HT-29 (cell line): ENCODE results near the gene LIN9. TPM values are rescaled to one million over a fixed set of nuclear protein-coding genes. Genes with fewer than 3 reads are reported as not detected.
A peak's percentile ranks its signal among the peaks of the same experiment; 100 is the strongest.
"Not testable (repeated sequence)": the region's sequence is repeated elsewhere in the genome, so short reads cannot be mapped to it uniquely, and the experiment has no call there.

Experiments
- DNase-seq: peaks from one replicate; pipeline ENCODE4 v3.0.0-alpha.2; 2015; ENCODE audit warnings: low spot score
- total RNA-seq: library from RNA; depleted of rRNA; stranded (reverse); fragments of >200 nt; shearing (Covaris generic); gene quantifications from 2 replicates; pipeline ENCODE4 v1.2.3, GENCODE V29; 2014; rRNA removed

LIN9 gene, protein sequence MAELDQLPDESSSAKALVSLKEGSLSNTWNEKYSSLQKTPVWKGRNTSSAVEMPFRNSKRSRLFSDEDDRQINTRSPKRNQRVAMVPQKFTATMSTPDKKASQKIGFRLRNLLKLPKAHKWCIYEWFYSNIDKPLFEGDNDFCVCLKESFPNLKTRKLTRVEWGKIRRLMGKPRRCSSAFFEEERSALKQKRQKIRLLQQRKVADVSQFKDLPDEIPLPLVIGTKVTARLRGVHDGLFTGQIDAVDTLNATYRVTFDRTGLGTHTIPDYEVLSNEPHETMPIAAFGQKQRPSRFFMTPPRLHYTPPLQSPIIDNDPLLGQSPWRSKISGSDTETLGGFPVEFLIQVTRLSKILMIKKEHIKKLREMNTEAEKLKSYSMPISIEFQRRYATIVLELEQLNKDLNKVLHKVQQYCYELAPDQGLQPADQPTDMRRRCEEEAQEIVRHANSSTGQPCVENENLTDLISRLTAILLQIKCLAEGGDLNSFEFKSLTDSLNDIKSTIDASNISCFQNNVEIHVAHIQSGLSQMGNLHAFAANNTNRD
- 5.5 and 7.5 TPM in 2 replicates for total RNA-seq

DNA sequence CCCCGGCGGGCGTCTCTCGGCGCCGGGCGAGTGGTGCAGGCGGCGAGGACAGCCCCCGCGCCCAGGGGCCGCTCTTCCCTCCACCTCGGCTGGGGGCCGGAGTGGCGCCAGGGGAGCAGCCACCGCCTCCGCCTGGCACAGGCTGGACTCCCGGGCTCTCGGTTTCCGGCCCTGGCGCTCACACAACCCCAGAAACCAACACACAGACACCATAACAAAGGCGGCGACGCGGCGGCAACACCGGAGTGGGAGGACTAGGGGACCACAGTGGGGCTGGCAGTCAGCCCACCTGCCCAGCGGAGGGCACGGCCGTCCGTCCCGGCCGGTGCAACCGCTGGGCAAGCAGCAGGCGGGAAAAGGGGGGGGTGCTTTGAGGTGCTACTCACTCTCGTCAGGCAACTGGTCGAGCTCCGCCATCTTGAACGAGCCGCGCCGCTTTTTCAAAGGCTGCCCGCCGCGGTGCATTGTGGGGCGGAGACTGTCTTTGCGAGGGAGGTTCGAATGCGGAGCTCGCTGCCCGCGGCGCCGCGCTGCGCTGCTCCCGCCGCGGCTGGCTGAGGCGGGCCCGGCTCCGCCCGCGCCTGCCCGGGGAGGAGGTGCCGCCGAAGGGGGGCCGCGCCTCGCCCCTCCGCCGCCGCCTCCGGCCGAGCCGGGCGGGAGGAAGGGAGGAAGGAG, at the start of gene LIN9:
LIN9 (minus strand) TSS at position 442 of the 675 bp plus-strand sequence; CDS start at position 417, 25 bp downstream.
- DNase-seq, result peak; percentile 94

DNA sequence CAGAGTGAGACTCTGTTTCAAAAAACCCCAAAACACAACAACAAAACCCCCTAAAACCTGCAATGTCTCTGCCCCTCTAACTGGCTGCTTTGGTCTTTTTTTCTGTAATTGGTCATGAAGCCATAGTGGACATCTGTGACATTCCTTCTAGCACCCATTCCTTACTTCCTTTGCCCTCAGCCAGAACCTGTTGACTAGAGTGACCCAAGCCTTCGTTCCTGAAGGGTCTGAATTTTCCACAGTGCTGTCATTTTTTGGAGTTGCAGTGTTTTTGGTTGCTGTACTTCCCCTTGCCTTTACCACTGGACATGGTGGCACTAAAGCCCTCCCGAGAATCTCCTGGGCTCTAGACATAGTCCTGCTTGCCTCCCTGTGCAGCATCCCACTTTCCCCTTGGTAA, 48.5 kb upstream of the LIN9 start:
- DNase-seq, result no peak

DNA sequence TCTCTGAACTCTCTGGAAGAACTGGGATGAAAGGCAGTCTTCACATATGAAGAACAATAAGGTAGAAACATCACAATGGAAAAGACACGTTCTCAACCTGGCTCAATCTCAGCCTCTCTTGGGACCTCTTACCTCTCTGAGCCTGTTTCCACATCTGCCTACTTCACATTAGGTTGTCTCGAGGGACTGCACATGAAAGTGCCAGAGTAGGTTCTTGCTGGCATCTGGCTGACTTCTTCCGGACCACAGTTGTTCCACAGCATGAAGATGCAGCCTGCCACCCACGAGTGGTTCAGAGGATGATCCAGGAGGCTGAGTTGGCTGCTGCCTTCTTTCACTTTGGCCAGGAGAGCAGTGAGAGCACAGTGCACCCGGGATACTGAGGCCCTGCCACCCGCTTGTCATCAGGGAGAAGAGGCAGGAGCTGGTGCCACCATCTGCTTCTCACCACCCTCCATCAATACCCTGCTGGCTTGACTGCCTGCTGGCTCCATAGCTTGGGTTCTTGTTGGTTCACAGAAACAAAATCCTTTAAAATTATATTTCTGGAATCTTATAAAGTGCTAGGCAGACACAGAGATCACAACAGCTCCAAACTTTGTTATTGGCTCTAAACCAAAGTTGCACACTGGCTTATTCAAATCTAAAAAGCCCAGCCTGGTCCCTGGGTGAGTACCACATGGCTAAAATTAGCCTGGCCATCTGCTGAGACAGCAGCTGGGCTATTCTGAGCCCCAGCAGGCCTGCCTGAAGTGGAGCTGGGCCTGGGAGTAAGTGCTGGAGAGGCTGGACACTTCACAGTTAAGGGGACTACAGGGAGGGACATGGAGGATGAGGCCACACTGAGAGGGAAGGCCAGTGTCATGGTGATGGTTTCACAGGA, 46.9 kb upstream of the LIN9 start:
- DNase-seq, result no peak

DNA sequence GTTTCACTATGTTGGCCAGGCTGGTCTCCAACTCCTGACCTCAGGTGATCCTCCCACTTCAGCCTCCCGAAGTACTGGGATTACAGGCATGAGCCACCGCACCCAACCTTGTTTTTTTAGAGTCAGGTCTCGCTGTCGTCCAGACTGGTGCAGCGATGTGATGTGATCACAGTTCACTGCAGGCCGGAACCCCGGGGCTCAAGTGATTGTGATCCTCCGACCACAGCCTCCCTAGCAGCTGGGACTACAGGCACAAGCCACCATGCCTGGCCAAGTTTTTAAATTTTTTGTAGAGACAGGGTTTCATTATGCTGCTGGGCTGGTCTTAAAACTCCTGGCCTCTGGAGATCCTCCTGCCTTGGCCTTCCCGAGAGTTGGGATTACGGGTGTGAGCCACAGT, 46.1 kb upstream of the LIN9 start:
- DNase-seq, result no peak

DNA sequence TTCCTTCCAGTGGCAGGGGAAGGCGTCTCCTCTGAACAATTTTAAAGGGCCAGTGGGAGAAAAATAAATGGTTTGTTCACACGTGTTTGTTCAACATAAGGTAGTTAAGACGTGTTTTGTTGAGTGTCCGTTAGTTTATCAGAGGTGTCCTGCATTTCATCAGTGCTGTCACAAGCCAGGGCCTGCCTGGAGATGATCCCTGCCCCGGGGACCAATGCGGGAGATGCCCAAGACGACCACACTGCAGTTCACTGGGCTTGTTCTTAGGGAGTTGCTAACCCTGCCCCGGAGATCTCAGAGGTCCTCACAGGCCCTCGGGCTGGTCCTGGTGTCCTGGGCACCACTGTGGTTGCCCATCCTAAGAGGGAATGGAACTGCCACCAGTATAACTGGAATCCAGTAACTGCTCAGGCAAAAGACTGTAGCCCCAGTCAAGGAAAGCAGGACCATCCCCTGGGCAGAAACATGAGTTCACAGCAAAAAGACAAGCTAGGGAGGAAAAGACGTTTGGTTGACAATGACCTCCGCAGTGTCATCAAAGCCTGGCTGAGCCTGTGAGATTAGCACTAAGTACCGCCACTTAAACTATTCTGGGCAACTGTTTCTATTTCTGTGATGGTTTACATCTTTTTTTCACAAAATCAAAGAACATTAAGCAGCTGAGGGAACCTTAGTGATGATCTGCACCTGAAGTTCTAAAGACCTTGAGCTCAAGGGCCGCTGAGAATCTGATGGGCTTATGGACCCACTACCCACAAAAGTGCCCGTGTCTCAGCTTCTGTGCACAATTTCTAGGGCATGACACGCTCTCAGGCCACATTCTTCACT, 44.9 kb upstream of the LIN9 start:
- no peak for DNase-seq

DNA sequence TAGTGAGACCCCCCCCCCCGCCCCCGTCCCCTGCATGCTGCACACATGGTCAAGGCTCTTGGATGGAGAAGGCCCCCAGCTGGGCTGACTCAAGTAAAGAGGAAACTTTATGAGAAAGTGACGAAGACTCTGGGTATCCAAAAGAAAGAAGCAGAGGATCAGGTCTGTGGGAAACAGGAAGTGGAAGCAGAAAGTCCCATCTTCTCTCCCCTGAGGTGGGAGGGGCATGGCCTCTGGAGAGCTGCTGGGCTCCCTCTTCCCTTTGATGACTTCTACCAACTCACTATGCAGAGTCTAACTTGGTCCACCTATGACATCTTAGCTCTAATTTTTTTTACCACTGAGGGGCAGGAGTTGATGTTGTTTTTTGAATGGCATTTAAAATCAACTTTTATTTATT, 42.7 kb upstream of the LIN9 start:
- no peak for DNase-seq

DNA sequence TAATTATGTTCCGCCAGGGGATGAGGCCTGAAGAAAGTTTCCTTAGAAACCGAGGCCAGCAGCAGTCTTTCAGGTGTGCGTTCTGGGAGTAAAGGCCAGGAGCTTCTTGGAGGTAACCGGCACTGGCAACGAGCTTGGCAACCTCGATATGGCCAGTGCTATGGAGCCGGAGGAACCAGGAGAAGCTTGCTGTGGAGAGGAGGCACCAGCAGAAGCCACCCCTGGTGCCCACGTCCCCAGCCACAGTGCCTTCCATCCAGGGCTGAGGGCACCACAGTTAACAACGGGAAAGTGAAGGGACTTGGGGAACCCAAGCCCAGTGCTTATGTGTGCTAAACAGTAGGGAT, 41.5 kb upstream of the LIN9 start:
- DNase-seq, result no peak

DNA sequence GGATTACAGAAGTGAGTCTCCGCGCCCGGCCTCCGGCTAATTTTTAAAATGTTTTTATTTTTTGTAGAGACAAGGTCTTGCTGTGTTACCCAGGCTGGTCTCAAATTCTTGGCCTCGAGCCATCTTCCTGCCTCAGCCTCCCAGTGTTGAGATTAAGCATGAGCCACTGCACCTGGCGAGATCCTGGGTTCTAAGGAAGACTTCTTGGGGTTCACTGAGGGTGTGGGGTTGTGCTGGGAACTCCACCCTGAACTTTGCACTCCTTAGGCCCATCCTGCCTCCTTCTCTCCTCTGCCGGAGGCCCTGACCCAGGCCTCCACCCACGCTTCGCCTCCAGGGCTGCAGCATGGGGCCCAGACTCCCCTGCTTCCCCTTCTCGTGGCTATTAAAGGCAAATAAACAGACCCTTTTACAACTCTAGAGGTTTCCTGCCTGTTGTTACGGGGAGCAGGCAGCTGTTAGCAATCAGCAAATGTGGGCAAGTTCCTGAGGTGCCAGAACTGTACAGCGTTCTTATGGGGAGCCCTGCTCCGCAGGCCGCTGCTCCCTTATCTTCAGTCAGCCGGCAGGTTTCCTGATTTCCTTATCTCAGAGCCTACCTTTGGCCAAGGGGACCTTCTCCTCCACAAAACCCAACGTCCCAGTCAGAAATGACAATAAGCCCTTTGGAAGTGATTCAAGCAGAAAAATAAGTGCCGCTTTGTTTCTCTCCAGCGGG, 41.0 kb upstream of the LIN9 start:
- no peak for DNase-seq

DNA sequence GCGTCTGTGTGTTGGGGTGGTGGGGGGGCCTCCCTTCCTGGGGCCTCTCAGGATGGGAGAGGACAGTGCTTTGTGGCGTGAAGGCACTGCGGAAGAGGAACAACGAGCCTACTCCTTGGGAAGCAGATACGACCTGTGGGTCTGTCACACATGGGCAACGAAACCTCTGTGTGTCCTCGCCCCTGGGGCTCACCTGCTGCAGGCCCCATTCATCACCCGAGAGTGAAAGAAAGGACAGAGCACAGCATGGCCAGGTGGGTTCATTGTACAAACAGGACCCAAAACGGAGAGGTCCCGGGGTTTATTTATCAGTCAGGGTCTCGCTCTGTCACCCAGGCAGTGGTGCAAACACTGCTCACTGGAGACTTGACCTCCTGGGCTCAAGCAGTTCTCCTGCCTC, 40.1 kb upstream of the LIN9 start:
- DNase-seq, result no peak

DNA sequence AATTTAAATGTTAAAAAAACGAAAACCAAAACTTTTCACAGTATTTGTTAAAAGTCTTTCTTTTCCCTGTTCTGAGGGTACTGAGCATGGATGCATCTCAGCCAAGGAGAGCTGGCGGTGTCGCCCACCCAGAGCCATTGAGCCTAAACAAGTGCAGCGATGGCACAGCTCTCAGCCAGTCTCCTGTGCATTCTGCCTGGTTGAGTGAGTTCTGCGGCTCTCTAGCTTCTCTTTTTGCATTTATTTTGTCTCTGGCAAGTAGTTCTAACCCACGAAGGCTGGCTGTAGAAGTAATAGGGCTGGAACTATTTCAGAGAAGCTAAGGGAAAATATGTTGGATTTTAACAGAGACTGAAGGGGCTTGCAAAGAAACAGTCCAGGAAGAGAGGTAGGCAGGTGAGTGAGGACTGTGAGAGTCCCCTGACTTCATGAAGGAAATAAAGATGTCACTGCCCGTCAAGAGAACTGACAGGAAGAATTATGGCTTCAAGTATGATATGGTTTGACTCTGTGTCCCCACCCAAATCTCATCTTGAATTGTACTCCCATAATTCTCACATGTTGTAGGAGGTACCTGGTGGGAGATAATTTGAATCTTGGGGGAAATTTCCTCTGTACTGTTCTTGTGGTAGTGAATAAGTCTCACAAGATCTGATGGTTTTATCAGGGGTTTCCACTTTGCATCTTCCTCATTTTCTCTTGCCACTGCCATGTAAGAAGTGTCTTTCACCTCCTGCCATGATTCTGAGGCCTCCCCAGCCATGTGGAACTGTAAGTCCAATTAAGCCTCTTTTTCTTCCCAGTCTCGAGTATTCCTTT, 35.7 kb upstream of the LIN9 start:
- no peak for DNase-seq

DNA sequence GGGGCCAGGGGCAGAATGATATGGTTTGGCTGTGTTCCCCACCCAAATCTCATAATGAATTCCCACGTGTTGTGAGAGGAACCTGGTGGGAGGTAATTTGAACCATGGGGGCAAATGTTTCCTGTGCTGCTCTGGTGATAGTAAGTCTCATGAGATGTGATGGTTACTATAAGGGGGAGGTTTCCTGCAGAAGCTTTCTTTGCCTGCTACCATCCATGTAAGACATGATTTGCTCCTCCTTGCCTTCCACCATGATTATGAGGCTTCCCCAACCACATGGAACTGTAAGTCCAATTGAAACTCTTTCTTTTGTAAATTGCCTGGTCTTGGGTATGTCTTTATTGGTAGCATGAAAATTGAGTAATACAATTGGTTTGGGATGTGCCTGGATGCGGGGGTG, 33.7 kb upstream of the LIN9 start:
- no peak for DNase-seq

DNA sequence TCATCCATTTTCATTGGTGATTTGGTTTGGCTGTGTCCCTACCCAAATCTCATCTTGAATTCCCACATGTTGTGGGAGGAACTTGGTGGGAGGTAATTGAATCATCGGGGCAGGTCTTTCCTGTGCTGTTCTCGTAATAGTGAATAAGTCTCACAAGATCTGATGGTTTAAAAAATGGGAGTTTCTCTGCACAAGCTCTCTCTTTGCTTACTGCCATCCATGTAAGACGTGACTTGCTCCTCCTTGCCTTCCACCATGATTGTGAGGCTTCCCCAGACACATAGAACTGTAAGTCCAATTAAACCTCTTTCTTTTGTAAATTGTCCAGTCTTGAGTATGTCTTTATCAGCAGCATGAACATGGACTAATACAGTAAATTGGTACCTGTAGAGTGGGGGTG, 31.1 kb upstream of the LIN9 start:
- not testable (repeated sequence) for DNase-seq

DNA sequence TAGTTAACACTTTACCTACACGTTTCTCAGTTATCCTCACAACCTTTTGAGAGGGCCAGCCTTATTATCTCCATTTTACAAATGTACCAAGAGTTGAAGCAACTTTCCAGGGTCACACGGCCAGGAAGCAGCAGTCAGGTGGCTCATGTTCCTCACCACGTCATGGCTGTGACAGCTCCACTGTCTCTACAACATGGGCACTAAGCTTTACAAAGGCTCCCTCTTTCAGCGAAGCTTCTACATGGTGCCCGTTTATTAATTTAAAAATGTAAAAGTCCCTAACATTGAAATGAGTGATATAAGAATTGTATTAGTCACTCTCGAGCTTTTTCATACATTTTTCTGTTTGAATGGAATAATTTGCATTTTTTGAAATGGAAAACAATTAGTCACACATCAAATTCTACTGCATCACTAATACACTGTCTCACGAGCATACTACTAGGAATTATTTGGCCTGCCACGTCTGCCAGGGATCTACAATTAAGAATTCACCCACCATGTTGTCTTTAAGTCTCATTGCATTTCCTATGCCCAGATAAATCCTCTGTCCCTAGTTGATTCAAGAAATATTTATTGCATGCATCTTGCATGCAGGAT, 28.4 kb upstream of the LIN9 start:
- DNase-seq, result no peak

DNA sequence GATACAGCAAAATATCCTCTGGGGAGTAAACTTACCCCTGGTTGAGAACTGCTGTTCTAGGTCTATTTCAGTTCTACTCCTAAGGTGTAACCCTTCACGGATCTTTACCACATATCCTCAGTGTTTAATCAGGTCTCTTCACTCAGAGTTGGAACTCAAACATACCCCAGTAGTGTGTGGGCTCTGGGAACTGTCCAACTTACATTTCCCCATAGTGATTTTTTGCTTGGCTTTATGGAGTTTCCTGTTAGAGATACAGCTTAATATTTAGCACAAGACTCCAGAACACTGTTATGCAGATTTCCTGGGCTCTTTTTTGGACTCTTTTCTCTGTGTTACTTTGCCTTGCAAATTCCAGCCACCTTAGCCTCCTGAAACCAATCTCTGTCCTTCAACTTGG, 26.7 kb upstream of the LIN9 start:
- DNase-seq, result no peak

DNA sequence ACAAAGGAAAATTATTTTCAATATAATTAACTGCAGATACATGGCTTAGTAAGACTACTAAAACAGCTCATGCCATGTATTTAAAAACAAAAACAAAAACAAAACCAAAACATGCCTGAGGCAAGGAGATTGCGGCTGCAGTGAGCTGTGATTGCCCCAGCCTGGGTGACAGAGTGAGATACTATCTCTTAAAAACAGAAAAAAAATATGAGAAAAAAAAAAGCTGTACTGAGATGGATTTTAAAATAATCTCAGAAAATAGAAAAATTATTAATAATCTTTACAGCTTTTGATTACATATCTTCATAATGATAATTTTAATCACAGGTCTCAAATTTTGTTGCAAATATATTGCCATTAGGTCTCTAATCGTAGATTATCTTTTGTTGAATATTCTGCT, 24.0 kb upstream of the LIN9 start:
- DNase-seq, result no peak

DNA sequence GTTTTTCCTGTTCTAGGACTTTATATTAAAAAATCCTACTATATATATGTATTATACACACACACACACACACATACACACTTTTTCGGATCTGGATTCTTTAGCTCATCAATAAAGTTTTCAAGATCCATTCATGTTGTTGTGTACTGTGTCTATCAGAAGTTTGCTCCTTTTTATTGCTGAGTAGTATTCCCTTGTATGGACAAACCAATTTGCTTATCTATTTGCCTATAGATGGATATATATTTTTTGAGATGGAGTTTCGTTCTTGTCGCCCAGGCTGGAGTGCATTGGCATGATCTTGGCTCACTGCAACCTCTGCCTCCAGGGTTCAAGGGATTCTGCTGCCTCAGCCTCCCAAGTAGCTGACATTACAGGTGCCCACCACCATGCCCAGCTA, 20.3 kb upstream of the LIN9 start:
- no peak for DNase-seq

DNA sequence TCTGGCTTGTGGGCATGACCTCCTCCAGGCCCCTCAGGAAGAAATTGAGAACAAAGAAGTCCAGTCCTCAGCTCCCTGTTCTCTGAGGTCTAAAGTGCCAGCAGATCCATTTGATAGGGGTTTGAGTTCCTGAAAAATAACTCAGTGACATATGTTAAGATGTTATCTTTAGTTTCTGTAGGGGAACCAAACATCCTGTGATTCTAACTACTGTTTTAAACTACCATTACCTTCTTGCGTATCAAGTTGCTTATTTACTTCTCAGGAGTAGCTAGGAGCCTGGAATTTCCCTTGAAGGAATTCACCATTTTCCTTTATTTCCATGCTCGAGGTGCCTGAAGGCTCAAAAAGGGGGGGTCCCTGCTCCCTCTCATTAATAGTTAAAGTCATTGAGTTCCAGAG, 18.8 kb upstream of the LIN9 start:
- no peak for DNase-seq

DNA sequence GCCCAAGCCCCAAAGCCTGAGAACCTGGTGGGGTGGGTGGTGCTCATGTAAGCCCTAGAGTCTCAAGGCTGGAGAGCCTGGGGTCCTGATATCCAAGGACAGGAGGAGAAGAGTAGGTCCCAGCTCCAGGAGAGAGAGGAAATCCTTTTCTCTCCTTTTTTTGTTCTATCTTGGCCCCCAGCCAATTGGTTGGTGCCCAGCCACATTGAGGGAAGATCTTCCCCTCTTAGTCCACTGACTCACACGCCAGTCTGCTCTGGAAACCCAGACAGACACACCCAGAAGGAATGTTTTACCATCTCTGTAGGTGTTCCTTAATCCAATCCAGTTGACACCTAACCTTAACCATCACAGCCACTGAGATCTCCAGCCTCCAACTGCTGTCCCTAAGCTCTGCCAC, 16.2 kb upstream of the LIN9 start:
- DNase-seq, result no peak

DNA sequence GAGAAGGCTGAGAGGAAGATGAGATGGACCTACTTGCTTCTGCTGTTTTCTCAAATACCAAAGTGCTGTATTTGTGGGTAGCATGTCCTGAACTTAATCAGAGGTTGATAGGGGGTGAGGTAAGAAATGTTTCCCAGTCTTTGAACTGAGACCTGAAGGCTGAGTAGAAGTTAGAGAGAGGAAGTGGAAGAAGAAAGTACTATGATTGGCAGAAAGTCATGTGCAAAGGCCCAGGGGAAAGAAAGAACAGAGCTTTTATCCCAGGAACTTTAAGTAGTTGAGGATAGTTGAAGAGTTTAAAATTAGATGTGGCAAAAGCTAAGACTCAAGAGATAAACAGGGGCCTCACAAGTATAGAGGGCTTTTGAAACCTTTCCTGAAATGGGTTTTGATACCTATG, 15.5 kb upstream of the LIN9 start:
- DNase-seq, result no peak
